OCI-LY1 (cell line): ENCODE measurements around the gene EPM2A.
A peak's percentile ranks its signal among the peaks of the same experiment; 100 is the strongest.

Source experiments
- H2AFZ ChIP-seq: fragments of 200-600 bp; sonication (generic), shearing (Covaris generic); 2 replicates; pipeline ENCODE4 v1.6.0; 2014; ENCODE audit warnings: antibody characterized with exemption, mild to moderate bottlenecking, low read length
- H3F3A ChIP-seq: fragments of 200-600 bp; sonication (generic), shearing (Covaris generic); 2 replicates; pipeline ENCODE4 v1.6.0; 2014; ENCODE audit warnings: mild to moderate bottlenecking, antibody characterized with exemption, low read length, moderate library complexity; ENCODE audit not compliant: insufficient read depth
- H3K27ac ChIP-seq: fragments of 200-600 bp; sonication (generic); 2 replicates; pipeline ENCODE4 v1.5.1; 2014; ENCODE audit warnings: low read length, mixed run types, mild to moderate bottlenecking, low read depth; ENCODE audit not compliant: poor library complexity, severe bottlenecking
- H3K27me3 ChIP-seq: fragments of 200-600 bp; sonication (generic); 2 replicates; pipeline ENCODE4 v1.6.0; 2014; ENCODE audit warnings: antibody characterized with exemption, mild to moderate bottlenecking, low read length, moderate library complexity; ENCODE audit not compliant: insufficient read depth
- H3K36me3 ChIP-seq: fragments of 200-600 bp; sonication (generic); 2 replicates; pipeline ENCODE4 v1.6.1; 2014; ENCODE audit warnings: mild to moderate bottlenecking, antibody characterized with exemption, low read length, moderate library complexity, mixed read lengths; ENCODE audit not compliant: insufficient read depth
- H3K4me1 ChIP-seq: fragments of 200-600 bp; sonication (generic); 2 replicates; pipeline ENCODE4 v1.5.1; 2014; ENCODE audit warnings: mild to moderate bottlenecking, low read length, moderate library complexity; ENCODE audit not compliant: insufficient read depth, severe bottlenecking
- H3K4me2 ChIP-seq: fragments of 200-600 bp; sonication (generic), shearing (Covaris generic); 2 replicates; pipeline ENCODE4 v1.6.1; 2014; ENCODE audit warnings: low read length
- H3K4me3 ChIP-seq: fragments of 200-600 bp; sonication (generic); 2 replicates; pipeline ENCODE4 v1.5.1; 2014; ENCODE audit warnings: low read length, low read depth, mild to moderate bottlenecking, mixed read lengths; ENCODE audit not compliant: poor library complexity, severe bottlenecking
- H3K79me2 ChIP-seq: fragments of 200-600 bp; shearing (Covaris generic); 2 replicates; pipeline ENCODE4 v1.6.1; 2016; ENCODE audit warnings: mixed run types, low read length, mixed read lengths; ENCODE audit not compliant: insufficient read depth
- H3K9ac ChIP-seq: fragments of 200-600 bp; sonication (generic), shearing (Covaris generic); 2 replicates; pipeline ENCODE4 v1.6.1; 2014; ENCODE audit warnings: mild to moderate bottlenecking, low read length, mixed read lengths
- H3K9me2 ChIP-seq: fragments of 200-600 bp; sonication (generic), shearing (Covaris generic); 2 replicates; pipeline ENCODE4 v1.6.1; 2014; ENCODE audit warnings: low read depth, mild to moderate bottlenecking, low read length, mixed read lengths
- H3K9me3 ChIP-seq: fragments of 200-600 bp; shearing (Covaris generic); 2 replicates; pipeline ENCODE4 v1.6.1; 2014; ENCODE audit warnings: low read length, mixed read lengths
- H4K20me1 ChIP-seq: fragments of 200-600 bp; sonication (generic), shearing (Covaris generic); 2 replicates; pipeline ENCODE4 v1.6.0; 2016; ENCODE audit warnings: mild to moderate bottlenecking, low read length; ENCODE audit not compliant: insufficient read depth
- EZH2 ChIP-seq: fragments of 200-600 bp; sonication (generic), shearing (Covaris generic); IDR thresholded peaks from 2 replicates; pipeline ENCODE4 v1.8.0; 2017; ENCODE audit warnings: borderline replicate concordance, mixed run types, mild to moderate bottlenecking, antibody characterized with exemption, low read length, moderate library complexity, mixed read lengths
- TF ChIP-seq, protein P1 (sequence below): fragments of 200-600 bp; sonication (generic), shearing (Covaris generic); IDR thresholded peaks from 2 replicates; pipeline ENCODE4 v1.5.1; 2017; ENCODE audit warnings: mild to moderate bottlenecking, antibody characterized with exemption, low read length, moderate library complexity, mixed read lengths

Gene EPM2A

DNA sequence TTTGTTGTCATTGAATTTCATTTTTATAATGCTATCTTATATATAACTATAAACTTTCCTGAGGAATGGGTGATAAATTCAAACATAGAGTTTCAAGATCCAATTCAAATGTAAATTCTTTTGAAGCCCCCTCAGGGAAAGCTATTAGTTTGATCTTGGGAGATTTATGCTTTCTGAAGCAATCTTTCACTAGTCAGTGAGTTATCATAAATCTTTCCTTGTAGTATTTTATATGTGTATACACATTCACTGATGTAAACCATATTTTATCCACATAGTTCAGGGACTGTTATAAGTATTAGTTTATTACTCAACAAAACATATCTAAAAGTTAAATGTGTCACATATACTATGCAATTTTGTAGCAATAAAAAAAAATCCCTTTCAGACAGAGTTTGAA is 2.9 kb upstream of the EPM2A start:
- Histone ChIP-seq H3K4me1 (peaks cover 25% of the 10 kb centered on the region), H2AFZ (no peak overlapping the region), H3K4me2 (no peak overlapping the region), H3K27ac (no peak overlapping the region), H3K36me3 (no peaks in the 10 kb centered on the region), H3K27me3 (no peaks in the 10 kb centered on the region), H3K9me2 (no peaks in the 10 kb centered on the region), H3F3A (no peaks in the 10 kb centered on the region), H3K79me2 (no peaks in the 10 kb centered on the region), H4K20me1 (no peaks in the 10 kb centered on the region), H3K9ac (no peak overlapping the region), H3K4me3 (no peak overlapping the region), H3K9me3 (no peaks in the 10 kb centered on the region)
- TF ChIP-seq EZH2 = no peak
- TF ChIP-seq, protein P1, sequence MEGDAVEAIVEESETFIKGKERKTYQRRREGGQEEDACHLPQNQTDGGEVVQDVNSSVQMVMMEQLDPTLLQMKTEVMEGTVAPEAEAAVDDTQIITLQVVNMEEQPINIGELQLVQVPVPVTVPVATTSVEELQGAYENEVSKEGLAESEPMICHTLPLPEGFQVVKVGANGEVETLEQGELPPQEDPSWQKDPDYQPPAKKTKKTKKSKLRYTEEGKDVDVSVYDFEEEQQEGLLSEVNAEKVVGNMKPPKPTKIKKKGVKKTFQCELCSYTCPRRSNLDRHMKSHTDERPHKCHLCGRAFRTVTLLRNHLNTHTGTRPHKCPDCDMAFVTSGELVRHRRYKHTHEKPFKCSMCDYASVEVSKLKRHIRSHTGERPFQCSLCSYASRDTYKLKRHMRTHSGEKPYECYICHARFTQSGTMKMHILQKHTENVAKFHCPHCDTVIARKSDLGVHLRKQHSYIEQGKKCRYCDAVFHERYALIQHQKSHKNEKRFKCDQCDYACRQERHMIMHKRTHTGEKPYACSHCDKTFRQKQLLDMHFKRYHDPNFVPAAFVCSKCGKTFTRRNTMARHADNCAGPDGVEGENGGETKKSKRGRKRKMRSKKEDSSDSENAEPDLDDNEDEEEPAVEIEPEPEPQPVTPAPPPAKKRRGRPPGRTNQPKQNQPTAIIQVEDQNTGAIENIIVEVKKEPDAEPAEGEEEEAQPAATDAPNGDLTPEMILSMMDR = no peak

DNA sequence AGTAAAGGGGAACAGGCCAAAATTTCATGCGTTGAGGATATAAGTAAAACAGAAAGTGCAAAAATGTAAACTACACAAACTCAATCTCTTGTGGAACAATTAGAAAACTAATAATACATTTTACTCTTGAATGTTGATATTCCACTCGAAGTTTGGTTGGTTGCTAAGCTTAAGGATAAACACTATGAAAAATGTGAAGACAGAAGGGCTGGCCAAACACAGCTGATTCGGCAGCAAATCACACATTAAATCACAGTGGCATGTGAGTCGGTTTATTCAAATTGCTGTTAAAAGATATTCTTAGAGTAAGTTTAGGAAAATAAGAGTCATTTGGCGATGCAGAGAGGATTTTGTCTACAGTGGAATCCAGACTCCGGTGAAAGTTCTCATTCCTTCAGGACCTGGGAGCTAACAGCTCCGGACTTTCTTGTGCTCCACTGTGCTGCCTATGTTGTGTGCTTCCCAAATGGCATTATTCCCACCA is 1.4 kb upstream of the EPM2A start:
- Histone ChIP-seq H3K4me2 (peak overlapping the region; percentile 98), H3K36me3 (no peaks in the 10 kb centered on the region), H3K79me2 (0 out of 2 replicates have a peak, but pooled peaks cover 4% of the 10 kb centered on the region), H3K4me1 (peaks cover 25% of the 10 kb centered on the region), H3F3A (no peaks in the 10 kb centered on the region), H3K4me3 (peak overlapping the region; percentile 95), H3K9me3 (no peaks in the 10 kb centered on the region), H3K27ac (no peak overlapping the region), H3K9me2 (no peaks in the 10 kb centered on the region), H3K9ac (peak overlapping the region; percentile 99; the same call in 1 of the 2 replicates), H4K20me1 (no peaks in the 10 kb centered on the region), H3K27me3 (no peaks in the 10 kb centered on the region), H2AFZ (no peak overlapping the region)
- TF ChIP-seq, protein P1 = no peak
- TF ChIP-seq EZH2 = no peak

DNA sequence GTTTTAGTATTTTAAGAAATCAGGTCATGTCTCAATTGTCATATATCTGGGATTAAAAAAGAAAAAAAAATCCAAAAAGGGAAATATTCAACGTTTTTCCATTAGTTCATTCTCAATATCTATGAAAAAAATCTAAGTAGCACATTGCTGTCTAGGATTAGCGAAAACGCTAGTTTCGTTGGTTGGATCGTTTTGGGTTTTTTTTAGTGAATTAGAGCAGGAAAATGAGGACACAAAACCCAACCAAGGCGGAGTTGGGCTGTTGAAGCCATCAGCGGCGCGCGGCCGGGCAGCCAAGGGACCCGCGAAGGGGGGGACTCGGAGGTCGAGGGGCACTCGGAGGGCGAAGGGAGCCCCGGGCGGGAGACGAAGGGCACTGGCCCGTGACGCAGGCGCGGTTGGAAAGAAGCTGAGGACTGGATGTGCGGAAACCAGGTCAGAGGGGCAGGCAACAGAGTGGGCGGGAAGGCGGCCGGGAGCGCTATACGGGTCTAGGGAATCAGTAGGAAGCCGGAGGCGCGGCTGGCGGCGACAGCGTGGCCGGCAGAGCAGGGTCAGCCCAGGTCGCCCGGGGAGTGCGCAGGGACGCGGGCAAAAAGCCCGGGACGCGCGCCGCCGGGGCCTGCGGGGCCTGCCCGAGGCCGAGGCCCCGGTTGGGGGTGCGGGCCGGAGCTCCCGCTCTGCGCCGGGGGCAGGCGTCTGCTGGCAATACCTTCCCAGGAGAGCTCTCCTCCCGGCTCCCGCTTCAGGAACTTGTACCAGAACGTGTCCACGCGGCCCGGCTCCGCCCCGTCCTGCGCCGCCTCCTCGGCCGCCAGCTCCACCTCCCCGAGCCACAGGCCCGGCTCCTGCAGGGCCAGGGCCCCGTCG is 599 bp downstream of the EPM2A start:
- peak overlapping the region; percentile 95 for H3K4me3 ChIP-seq

More for the DNA sequence above, 599 bp downstream of the EPM2A start:
- Histone ChIP-seq H3K79me2 (0 out of 2 replicates have a peak, but pooled peaks cover 4% of the 10 kb centered on the region), H3K9me3 (no peaks in the 10 kb centered on the region; the same call in 1 of the 2 replicates), H3K9me2 (no peaks in the 10 kb centered on the region), H2AFZ (peak overlapping the region; percentile 78), H3K36me3 (peaks cover 9% of the 10 kb centered on the region), H3K27ac (peak overlapping the region; percentile 69), H3K9ac (peak overlapping the region; percentile 99), H4K20me1 (no peaks in the 10 kb centered on the region), H3K4me2 (peak overlapping the region; percentile 98), H3F3A (no peaks in the 10 kb centered on the region), H3K4me1 (peaks cover 25% of the 10 kb centered on the region), H3K27me3 (no peaks in the 10 kb centered on the region)
- TF ChIP-seq, protein P1 = no peak
- TF ChIP-seq EZH2 = no peak
